C1 segment of cervical spinal cord (tissue), 14 donors: Measurements from ENCODE around the gene DHRS3.
A peak's percentile ranks its signal among the peaks of the same experiment; 100 is the strongest.

ENCODE experiments used
- DNase-seq, 14 donors: peaks; one replicate each; lab custom pipeline; 2025; lab: John Stamatoyannopoulos, UW

DHRS3 gene

DNA sequence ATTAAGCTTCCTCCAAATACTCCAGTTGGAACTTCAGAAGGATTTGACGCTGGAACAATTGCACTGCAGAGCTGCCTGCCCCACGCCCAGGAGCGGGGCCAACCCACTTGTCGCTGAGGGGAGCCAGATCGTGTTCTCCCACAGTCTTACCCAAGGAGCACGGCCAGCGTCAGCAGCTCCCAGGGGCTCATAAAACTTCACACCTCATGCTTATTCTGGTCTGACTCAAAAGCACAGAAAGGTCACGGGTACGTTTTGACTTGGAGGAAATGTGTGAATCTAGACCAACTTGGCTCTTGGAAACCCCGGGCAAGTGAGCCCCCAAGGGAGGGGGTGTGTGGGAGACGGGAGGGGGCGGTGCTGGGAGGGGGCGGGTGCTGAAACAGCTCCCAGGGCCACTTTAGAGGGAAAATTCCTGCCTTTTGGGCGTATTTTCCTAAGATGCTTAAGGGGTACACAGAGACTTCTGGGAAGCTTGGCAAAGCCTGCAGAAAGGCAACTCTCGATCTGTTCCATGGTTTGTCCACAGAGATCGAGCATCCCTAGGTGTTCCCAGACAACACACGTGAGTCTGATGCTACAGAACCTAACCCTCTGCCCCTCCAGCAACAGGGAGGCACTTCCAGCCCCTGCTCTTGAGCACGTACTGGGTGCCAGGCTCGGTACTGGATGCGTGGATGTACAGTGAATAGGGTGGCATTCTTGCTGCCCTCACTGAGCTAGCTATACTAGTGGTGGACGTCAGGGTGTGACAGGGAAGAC is 98.9 kb downstream of the DHRS3 start:
- peak in 3 of 14 donors; percentile 21 to 54 (median 32) for DNase-seq
